ENCODE data around the gene ATXN7L1. TPM values are rescaled to one million over a fixed set of nuclear protein-coding genes. Genes with fewer than 3 reads are reported as not detected.

ATXN7L1 gene
- polyA plus RNA-seq, 1 experiment: 5.5 TPM

GRCh38 chr7:105707967-105708762 is 168.2 kb downstream of the ATXN7L1 start:
- no peak for DNase-seq (ENCODE audit: low read depth, low spot score)
- Histone ChIP-seq H3K4me3 (ENCODE audit: low read depth, low read length) (no peak overlapping the region), H3K27me3 (ENCODE audit: control insufficient read depth, insufficient read depth, low read length) (no peaks in the 10 kb centered on the region), H3K27ac (ENCODE audit: low read depth, low read length) (no peak overlapping the region), H3K9me3 (ENCODE audit: control insufficient read depth, insufficient read depth, low read length) (peaks cover 13% of the 10 kb centered on the region)
- ChIA-PET CTCF (no interaction called here), POLR2A (no interaction called here)
- TF ChIP-seq CTCF (IDR thresholded peaks at IDR 0.05; ENCODE audit: low read depth, low read length): no peak

GRCh38 chr7:105707381-105707780 is 169.0 kb downstream of the ATXN7L1 start:
- no peak for TF ChIP-seq CTCF (IDR thresholded peaks at IDR 0.05; ENCODE audit: low read depth, low read length)
- no peaks in the 10 kb centered on the region for H3K27me3 ChIP-seq (ENCODE audit: control insufficient read depth, insufficient read depth, low read length)
- POLR2A ChIA-PET: no interaction called here
- H3K9me3 ChIP-seq (ENCODE audit: control insufficient read depth, insufficient read depth, low read length): peaks cover 9% of the 10 kb centered on the region
- CTCF ChIA-PET: no interaction called here
- DNase-seq (ENCODE audit: low read depth, low spot score): no peak
- H3K27ac ChIP-seq (ENCODE audit: low read depth, low read length): no peak overlapping the region
- no peak overlapping the region for H3K4me3 ChIP-seq (ENCODE audit: low read depth, low read length)

GRCh38 chr7:105705427-105705826 is 171.0 kb downstream of the ATXN7L1 start:
- no peaks in the 10 kb centered on the region for H3K27me3 ChIP-seq (ENCODE audit: control insufficient read depth, insufficient read depth, low read length)
- DNase-seq (ENCODE audit: low read depth, low spot score): no peak
- H3K9me3 ChIP-seq (ENCODE audit: control insufficient read depth, insufficient read depth, low read length): no peaks in the 10 kb centered on the region
- H3K27ac ChIP-seq (ENCODE audit: low read depth, low read length): no peak overlapping the region
- H3K4me3 ChIP-seq (ENCODE audit: low read depth, low read length): no peak overlapping the region
- ChIA-PET CTCF (no interaction called here), POLR2A (no interaction called here)
- no peak for TF ChIP-seq CTCF (IDR thresholded peaks at IDR 0.05; ENCODE audit: low read depth, low read length)

- POLR2A ChIA-PET: no interaction called here
Observed at GRCh38 chr7:105703207-105703930, 173.0 kb downstream of the ATXN7L1 start.

More at GRCh38 chr7:105703207-105703930, 173.0 kb downstream of the ATXN7L1 start:
- CTCF ChIA-PET: interaction anchor here (0.7 to 0.9 kb wide), 2 partner anchors 49 to 317 kb away, joined by 3 to 4 read pairs; no protein-coding TSS in a partner anchor
- no peak overlapping the region for H3K27ac ChIP-seq (ENCODE audit: low read depth, low read length)
- no peak for TF ChIP-seq CTCF (IDR thresholded peaks at IDR 0.05; ENCODE audit: low read depth, low read length)
- H3K27me3 ChIP-seq (ENCODE audit: control insufficient read depth, insufficient read depth, low read length): no peaks in the 10 kb centered on the region
- no peaks in the 10 kb centered on the region for H3K9me3 ChIP-seq (ENCODE audit: control insufficient read depth, insufficient read depth, low read length)
- H3K4me3 ChIP-seq (ENCODE audit: low read depth, low read length): no peak overlapping the region
- DNase-seq (ENCODE audit: low read depth, low spot score): no peak
